ENCODE data around the gene CXorf38. TPM values are rescaled to one million over a fixed set of nuclear protein-coding genes. Genes with fewer than 3 reads are reported as not detected.
A peak's percentile ranks its signal among the peaks of the same experiment; 100 is the strongest.
"Not testable (repeated sequence)": the region's sequence is repeated elsewhere in the genome, so short reads cannot be mapped to it uniquely, and the experiment has no call there.

CXorf38 gene
- total RNA-seq, 5 donors from 2014 or later (not counting 1 experiment from before 2014, with no cell fraction given): 15.2 to 31.0 (median 25.9) TPM

DNA sequence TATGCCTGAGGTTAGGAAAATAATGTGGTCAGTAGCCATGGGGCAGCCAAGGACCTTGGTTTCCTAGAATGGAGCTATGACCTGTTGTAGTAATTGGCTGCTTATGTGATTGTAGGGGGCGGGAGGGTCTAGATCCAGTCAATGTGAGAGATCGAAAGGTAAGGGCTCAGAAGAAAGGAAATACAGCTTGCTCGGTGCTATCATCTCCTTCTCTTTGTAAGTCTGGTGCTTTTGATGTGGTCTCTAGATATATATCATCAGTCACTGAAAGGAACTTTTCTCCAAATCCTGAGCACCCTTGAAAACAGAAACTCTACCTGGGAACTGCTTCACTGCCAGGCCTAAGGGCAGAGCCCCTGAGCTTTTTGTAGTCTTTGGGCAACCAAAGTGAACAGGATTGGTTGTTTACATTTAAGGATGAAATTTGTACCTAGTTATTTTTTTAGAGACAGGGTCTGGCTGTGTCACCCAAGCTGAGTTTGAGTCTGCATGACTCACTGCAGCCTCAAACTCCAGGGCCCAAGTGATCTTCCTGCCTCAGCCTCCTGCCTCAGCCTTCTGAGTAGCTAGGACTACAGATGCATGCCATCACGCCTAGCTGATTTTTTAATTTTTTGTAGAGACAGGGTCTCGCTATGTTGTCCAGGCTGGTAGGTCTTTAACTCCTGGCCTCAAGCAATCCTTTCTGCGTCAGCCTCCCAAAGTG, 57.6 kb downstream of the CXorf38 start:
- WGBS (ENCODE audit: insufficient coverage): 80% methylated on average over 1 of the region's 6 CpGs
- Mint-ChIP-seq H3K36me3 (peaks cover 16% of the 10 kb centered on the region), H3K4me1 (peaks cover 31 to 50% (median 46%) of the 10 kb centered on the region in 3 donors), H3K27me3 (peaks cover 0 to 14% of the 10 kb centered on the region in 2 donors), H3K4me3 (peak overlapping the region in 2 of 3 donors; percentile 14 to 47), H3K27ac (peak overlapping the region; percentile 24 to 73)
- CTCF ChIA-PET: interaction anchor here (1.0 to 1.4 kb wide), 2 partner anchors 46 to 51 kb away, joined by 3 to 5 read pairs; no protein-coding TSS in a partner anchor
- H3K36me3 ChIP-seq (ENCODE audit: control insufficient read depth in 2 of 2, extremely low read depth in 1 of 2, insufficient read depth in 1 of 2, low read length in 1 of 2): peaks cover 0 to 17% of the 10 kb centered on the region in 2 donors
- peaks cover 12 to 13% of the 10 kb centered on the region in 2 experiments for H3K4me1 ChIP-seq (ENCODE audit: control insufficient read depth in 1 of 2, extremely low read depth in 1 of 2, insufficient read depth in 2 of 2, low read length in 2 of 2)
- H3K9me3 Mint-ChIP-seq; H3K9me3 ChIP-seq; H3K27ac ChIP-seq (ENCODE audit: low read length); H3K4me3 ChIP-seq (ENCODE audit: control insufficient read depth in 1 of 2, extremely low read depth in 1 of 2, low read length in 1 of 2); H3K27me3 ChIP-seq (replicated peaks in 1 of 2; ENCODE audit: control insufficient read depth in 2 of 2, extremely low read depth in 1 of 2, insufficient read depth in 2 of 2, low read length in 1 of 2): not testable (repeated sequence)
- peak in 6 of 35 experiments; percentile 1 to 57 (median 6) for DNase-seq
- POLR2A ChIA-PET: interaction anchor here in 1 of 2 donors (0.6 kb wide), 1 partner anchor 641 kb away, joined by 4 read pairs; no protein-coding TSS in a partner anchor
- ATAC-seq (replicated peaks in 1 of 4): peak; percentile 91 to 98 (median 94)

DNA sequence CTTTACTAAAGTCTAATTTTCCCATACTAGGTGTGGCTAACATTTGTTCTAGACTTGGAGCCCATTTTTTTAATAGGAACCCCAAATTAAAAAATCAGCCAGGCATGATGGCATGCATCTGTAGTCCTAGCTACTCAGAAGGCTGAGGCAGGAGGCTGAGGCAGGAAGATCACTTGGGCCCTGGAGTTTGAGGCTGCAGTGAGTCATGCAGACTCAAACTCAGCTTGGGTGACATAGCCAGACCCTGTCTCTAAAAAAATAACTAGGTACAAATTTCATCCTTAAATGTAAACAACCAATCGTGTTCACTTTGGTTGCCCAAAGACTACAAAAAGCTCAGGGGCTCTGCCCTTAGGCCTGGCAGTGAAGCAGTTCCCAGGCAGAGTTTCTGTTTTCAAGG, 59.7 kb downstream of the CXorf38 start:
- POLR2A ChIA-PET: interaction anchor here in 1 of 2 donors (0.6 kb wide), 1 partner anchor 53 kb away, joined by 9 read pairs; no protein-coding TSS in a partner anchor
- CTCF ChIA-PET: not testable (repeated sequence)

DNA sequence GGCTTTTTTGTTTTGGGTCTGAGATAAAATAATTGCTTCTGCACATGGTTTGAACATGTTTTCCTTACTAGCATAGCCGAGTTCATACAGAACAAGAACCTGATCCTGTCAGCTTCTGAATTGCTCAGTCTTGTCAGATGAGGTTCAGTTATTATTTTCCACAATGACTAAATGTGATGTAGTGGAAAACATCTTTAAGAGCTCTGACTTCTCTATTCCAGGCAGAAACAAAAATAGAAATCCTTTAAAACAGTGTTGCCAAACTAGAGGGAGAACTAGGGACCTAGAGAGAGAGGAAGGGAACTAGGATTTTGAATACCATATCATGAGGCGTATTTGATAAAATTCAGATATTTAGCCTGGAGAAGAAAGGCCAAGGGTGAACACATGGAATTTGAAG, 64.5 kb downstream of the CXorf38 start:
- Histone ChIP-seq H3K9me3 (no peaks in the 10 kb centered on the region), H3K4me1 (ENCODE audit: control insufficient read depth in 1 of 2, extremely low read depth in 1 of 2, insufficient read depth in 2 of 2, low read length in 2 of 2) (peaks cover 3 to 9% of the 10 kb centered on the region in 2 experiments), H3K4me3 (ENCODE audit: control insufficient read depth in 1 of 2, extremely low read depth in 1 of 2, low read length in 1 of 2) (no peak overlapping the region), H3K27me3 (replicated peaks in 1 of 2; ENCODE audit: control insufficient read depth in 2 of 2, extremely low read depth in 1 of 2, insufficient read depth in 2 of 2, low read length in 1 of 2) (no peaks in the 10 kb centered on the region), H3K36me3 (ENCODE audit: control insufficient read depth in 2 of 2, extremely low read depth in 1 of 2, insufficient read depth in 1 of 2, low read length in 1 of 2) (no peaks in the 10 kb centered on the region), H3K27ac (ENCODE audit: low read length) (no peak overlapping the region)
- DNase-seq (no peak), ATAC-seq (replicated peaks in 1 of 4) (no peak)
- ChIA-PET POLR2A (no interaction called here), CTCF (no interaction called here)
- H3K27me3 Mint-ChIP-seq: peaks cover 0 to 36% of the 10 kb centered on the region in 2 donors
- H3K4me1 Mint-ChIP-seq: peaks cover 26 to 52% (median 42%) of the 10 kb centered on the region in 3 donors
- no peak overlapping the region for H3K27ac Mint-ChIP-seq
- H3K4me3 Mint-ChIP-seq: peak overlapping the region; percentile 24 to 94 (median 53)
- WGBS (ENCODE audit: insufficient coverage): no CpG with 5 or more reads among the region's 2 CpGs
- no peaks in the 10 kb centered on the region for H3K36me3 Mint-ChIP-seq
- no peaks in the 10 kb centered on the region for H3K9me3 Mint-ChIP-seq

More for the DNA sequence above, 59.7 kb downstream of the CXorf38 start:
- H3K4me3 Mint-ChIP-seq; H3K27me3 ChIP-seq (replicated peaks in 1 of 2; ENCODE audit: control insufficient read depth in 2 of 2, extremely low read depth in 1 of 2, insufficient read depth in 2 of 2, low read length in 1 of 2); DNase-seq; H3K9me3 Mint-ChIP-seq; H3K36me3 Mint-ChIP-seq; H3K9me3 ChIP-seq; H3K27ac ChIP-seq (ENCODE audit: low read length); H3K4me3 ChIP-seq (ENCODE audit: control insufficient read depth in 1 of 2, extremely low read depth in 1 of 2, low read length in 1 of 2): not testable (repeated sequence)
- H3K27ac Mint-ChIP-seq: peak overlapping the region in 1 of 2 donors; percentile 2
- peaks cover 0 to 26% of the 10 kb centered on the region in 2 donors for H3K27me3 Mint-ChIP-seq
- peaks cover 0 to 12% of the 10 kb centered on the region in 2 donors for H3K36me3 ChIP-seq (ENCODE audit: control insufficient read depth in 2 of 2, extremely low read depth in 1 of 2, insufficient read depth in 1 of 2, low read length in 1 of 2)
- no CpG with 5 or more reads among the region's 1 CpG for WGBS (ENCODE audit: insufficient coverage)
- ATAC-seq (replicated peaks in 1 of 4): peak in 3 of 4 experiments; percentile 38 to 46 (median 43)
- H3K4me1 ChIP-seq (ENCODE audit: control insufficient read depth in 1 of 2, extremely low read depth in 1 of 2, insufficient read depth in 2 of 2, low read length in 2 of 2): peaks cover 12 to 13% of the 10 kb centered on the region in 2 experiments
- peaks cover 43 to 60% (median 58%) of the 10 kb centered on the region in 3 donors for H3K4me1 Mint-ChIP-seq

DNA sequence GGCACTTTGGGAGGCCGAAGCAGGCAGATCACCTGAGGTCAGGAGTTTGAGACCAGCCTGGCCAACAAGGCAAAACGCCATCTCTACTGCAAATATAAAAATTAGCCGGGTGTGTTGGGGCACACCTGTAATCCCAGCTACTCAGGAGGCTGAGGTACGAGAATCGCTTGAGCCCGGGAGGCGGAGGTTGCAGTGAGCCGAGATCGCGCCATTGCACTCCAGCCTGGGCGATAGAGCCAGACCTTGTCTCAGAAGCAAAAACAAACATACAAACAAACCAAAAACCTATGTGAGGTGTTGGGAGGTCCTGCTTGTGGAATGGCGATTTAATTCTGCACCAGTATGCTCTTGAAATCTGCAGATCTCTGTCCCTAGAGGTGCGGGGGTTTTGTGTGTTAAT, 65.2 kb downstream of the CXorf38 start:
- CTCF ChIA-PET: interaction anchor here in 1 of 2 donors (0.8 kb wide), 1 partner anchor 38 kb away, joined by 3 read pairs; no protein-coding TSS in a partner anchor

DNA sequence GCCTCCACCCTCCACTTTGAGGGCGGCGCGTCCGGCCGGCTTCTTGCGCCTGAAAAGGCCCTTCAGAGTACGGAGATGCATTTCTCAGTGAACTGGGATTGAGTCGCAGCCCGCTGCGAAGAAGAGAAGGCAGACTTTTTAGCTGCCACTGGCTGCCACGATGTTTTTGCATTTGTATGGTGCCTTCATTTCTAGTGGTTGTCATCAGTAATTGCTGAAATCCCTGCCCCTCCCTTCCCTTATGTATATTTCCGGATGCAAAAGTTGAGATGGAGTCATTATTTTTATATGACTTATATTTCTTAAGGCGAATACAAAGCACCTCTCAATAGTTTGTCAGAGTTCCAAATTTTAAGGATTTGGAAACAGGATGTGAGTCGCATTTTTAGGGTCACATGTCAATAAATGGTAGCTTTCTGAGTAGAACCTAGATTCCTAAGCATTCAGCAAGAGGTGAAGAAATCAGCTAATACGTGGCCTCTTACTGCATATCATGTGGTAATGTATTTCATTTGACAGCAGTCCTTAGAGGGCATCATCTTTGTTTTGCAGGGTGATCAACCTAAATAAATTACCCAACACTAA, 65.9 kb downstream of the CXorf38 start:
- ATAC-seq (replicated peaks in 1 of 4): peak; percentile 4 to 31 (median 12)
- no peaks in the 10 kb centered on the region for H3K9me3 Mint-ChIP-seq

More for the DNA sequence above, 65.2 kb downstream of the CXorf38 start:
- H3K4me3 ChIP-seq (ENCODE audit: control insufficient read depth in 1 of 2, extremely low read depth in 1 of 2, low read length in 1 of 2); POLR2A ChIA-PET; H3K36me3 Mint-ChIP-seq; ATAC-seq (replicated peaks in 1 of 4); H3K27me3 ChIP-seq (replicated peaks in 1 of 2; ENCODE audit: control insufficient read depth in 2 of 2, extremely low read depth in 1 of 2, insufficient read depth in 2 of 2, low read length in 1 of 2); H3K4me1 ChIP-seq (ENCODE audit: control insufficient read depth in 1 of 2, extremely low read depth in 1 of 2, insufficient read depth in 2 of 2, low read length in 2 of 2); H3K27ac Mint-ChIP-seq; H3K27ac ChIP-seq (ENCODE audit: low read length); H3K9me3 Mint-ChIP-seq; DNase-seq; H3K36me3 ChIP-seq (ENCODE audit: control insufficient read depth in 2 of 2, extremely low read depth in 1 of 2, insufficient read depth in 1 of 2, low read length in 1 of 2); H3K9me3 ChIP-seq: not testable (repeated sequence)
- peaks cover 26 to 46% (median 35%) of the 10 kb centered on the region in 3 donors for H3K4me1 Mint-ChIP-seq
- H3K4me3 Mint-ChIP-seq: peak overlapping the region; percentile 72 to 94 (median 93)
- peaks cover 0 to 36% of the 10 kb centered on the region in 2 donors for H3K27me3 Mint-ChIP-seq
- WGBS (ENCODE audit: insufficient coverage): no CpG with 5 or more reads among the region's 13 CpGs

More for the DNA sequence above, 65.9 kb downstream of the CXorf38 start:
- Histone ChIP-seq H3K27me3 (replicated peaks in 1 of 2; ENCODE audit: control insufficient read depth in 2 of 2, extremely low read depth in 1 of 2, insufficient read depth in 2 of 2, low read length in 1 of 2) (no peaks in the 10 kb centered on the region), H3K9me3 (no peaks in the 10 kb centered on the region), H3K36me3 (ENCODE audit: control insufficient read depth in 2 of 2, extremely low read depth in 1 of 2, insufficient read depth in 1 of 2, low read length in 1 of 2) (no peaks in the 10 kb centered on the region), H3K4me1 (ENCODE audit: control insufficient read depth in 1 of 2, extremely low read depth in 1 of 2, insufficient read depth in 2 of 2, low read length in 2 of 2) (peaks cover 2 to 9% of the 10 kb centered on the region in 2 experiments), H3K4me3 (ENCODE audit: control insufficient read depth in 1 of 2, extremely low read depth in 1 of 2, low read length in 1 of 2) (peak overlapping the region in 1 of 2 donors; percentile 82), H3K27ac (ENCODE audit: low read length) (peak overlapping the region; percentile 53)
- H3K4me1 Mint-ChIP-seq: peaks cover 25 to 42% (median 35%) of the 10 kb centered on the region in 3 donors
- ChIA-PET CTCF (interaction anchor here (0.6 to 1.4 kb wide), 3 partner anchors 11 to 752 kb away, joined by 3 to 6 read pairs (median 5); no protein-coding TSS in a partner anchor), POLR2A (interaction anchor here in 1 of 2 donors (0.7 kb wide), 1 partner anchor 534 kb away, joined by 4 read pairs; no protein-coding TSS in a partner anchor)
- DNase-seq: peak in 21 of 35 experiments; percentile 1 to 53 (median 10)
- H3K4me3 Mint-ChIP-seq: peak overlapping the region; percentile 72 to 94 (median 93)
- H3K27me3 Mint-ChIP-seq: peaks cover 0 to 36% of the 10 kb centered on the region in 2 donors
- H3K36me3 Mint-ChIP-seq: no peaks in the 10 kb centered on the region
- peak overlapping the region in 1 of 2 donors; percentile 55 for H3K27ac Mint-ChIP-seq
- WGBS (ENCODE audit: insufficient coverage): 0% methylated on average over 8 of the region's 15 CpGs
